H1 (cell line): ENCODE measurements around the gene RETREG1. TPM values are rescaled to one million over a fixed set of nuclear protein-coding genes. Genes with fewer than 3 reads are reported as not detected.
"Not testable (repeated sequence)": the region's sequence is repeated elsewhere in the genome, so short reads cannot be mapped to it uniquely, and the experiment has no call there.

Experiments
- CTCF ChIA-PET: fragments of 300-600 bp; sonication (Branson Sonifier 250); formaldehyde crosslinking; loops from one replicate; lab custom pipeline; 2021; ENCODE audit not compliant: partially characterized antibody; lab: Charles Lee
- POLR2A ChIA-PET: fragments of 300-600 bp; sonication (Branson Sonifier 250); formaldehyde crosslinking; loops from one replicate; lab custom pipeline; 2021; ENCODE audit warnings: inconsistent platforms; ENCODE audit not compliant: partially characterized antibody; lab: Charles Lee
- DNase-seq, 2 experiments: peaks; one replicate each; pipeline versions ENCODE4 v3.0.0 to v3.0.0-alpha.2; 2010 to 2022; ENCODE audit warnings: low spot score in 2 of 2, low read depth in 1 of 2, mixed read lengths in 1 of 2
- FAIRE-seq: peaks from 2 replicates; lab custom pipeline; 2011; peaks lifted over from hg19 to GRCh38; lab: Jason Lieb, UNC
- H2AFZ ChIP-seq: 2 replicates; pipeline ENCODE4 v1.8.1; 2012; ENCODE audit warnings: low read length, inconsistent platforms
- H2AK5ac ChIP-seq: 2 replicates; pipeline ENCODE4 v1.6.1; 2013; ENCODE audit warnings: low read depth, low read length
- H2BK120ac ChIP-seq: replicated peaks from 2 replicates; pipeline ENCODE3; 2013; ENCODE audit warnings: low read depth, low read length, inconsistent platforms
- H2BK12ac ChIP-seq: 2 replicates; pipeline ENCODE4 v1.6.1; 2013; ENCODE audit warnings: low read depth, low read length
- H2BK15ac ChIP-seq: 2 replicates; pipeline ENCODE4 v1.6.1; 2013; ENCODE audit warnings: low read length
- H2BK20ac ChIP-seq: 2 replicates; pipeline ENCODE4 v1.6.1; 2013; ENCODE audit warnings: low read length
- H2BK5ac ChIP-seq: 2 replicates; pipeline ENCODE4 v1.6.1; 2013; ENCODE audit warnings: low read depth, low read length
- H3K14ac ChIP-seq: 2 replicates; pipeline ENCODE4 v1.6.1; 2013; ENCODE audit warnings: inconsistent platforms; ENCODE audit not compliant: insufficient read length
- H3K18ac ChIP-seq: 2 replicates; pipeline ENCODE4 v1.6.1; 2013; ENCODE audit warnings: low read length; ENCODE audit errors: extremely low read depth
- H3K23ac ChIP-seq: 2 replicates; pipeline ENCODE4 v1.6.1; 2013; ENCODE audit warnings: inconsistent platforms; ENCODE audit not compliant: insufficient read length
- H3K23me2 ChIP-seq: 2 replicates; pipeline ENCODE4 v1.6.1; 2013; ENCODE audit warnings: low read depth, low read length
- H3K27ac ChIP-seq: 2 replicates; pipeline ENCODE4 v1.6.1; 2011; ENCODE audit warnings: low read depth, low read length, inconsistent platforms
- H3K27me3 ChIP-seq, 4 experiments: replicated peaks in 1 of 4; 1 replicate in 1 of 4; 2 replicates in 3 of 4; pipeline versions ENCODE4 v1.6.1 to v1.8.1; 2011 to 2013; ENCODE audit warnings: low read length in 3 of 4, mild to moderate bottlenecking in 3 of 4, inconsistent platforms in 2 of 4, mixed read lengths in 2 of 4, moderate library complexity in 1 of 4; ENCODE audit not compliant: control insufficient read depth in 3 of 4, insufficient read depth in 3 of 4; ENCODE audit errors: extremely low read depth in 1 of 4
- H3K36me3 ChIP-seq, 4 experiments: 2 replicates each; pipeline versions ENCODE4 v1.6.1 to v1.8.1; 2011 to 2013; ENCODE audit warnings: mild to moderate bottlenecking in 4 of 4, low read length in 3 of 4, moderate library complexity in 2 of 4, control low read depth in 1 of 4, inconsistent platforms in 1 of 4; ENCODE audit not compliant: insufficient read depth in 4 of 4, control insufficient read depth in 2 of 4
- H3K4ac ChIP-seq: replicated peaks from 2 replicates; pipeline ENCODE3; 2013; ENCODE audit warnings: low read length, low read depth, mixed read lengths, inconsistent platforms; ENCODE audit not compliant: insufficient read length
- H3K4me1 ChIP-seq, 4 experiments: replicated peaks in 1 of 4; 1 replicate in 1 of 4; 2 replicates in 3 of 4; pipeline versions ENCODE4 v1.6.1 to v1.8.1; 2011 to 2013; ENCODE audit warnings: low read length in 3 of 4, inconsistent platforms in 2 of 4, mixed read lengths in 1 of 4; ENCODE audit not compliant: insufficient read depth in 4 of 4, control insufficient read depth in 3 of 4
- H3K4me2 ChIP-seq, 2 experiments: 2 replicates each; pipeline versions ENCODE4 v1.6.1 to v1.8.1; 2011 to 2013; ENCODE audit warnings: low read depth in 2 of 2, low read length in 2 of 2, control low read depth in 1 of 2, inconsistent platforms in 1 of 2, mild to moderate bottlenecking in 1 of 2; ENCODE audit not compliant: insufficient read depth in 1 of 2
- H3K4me3 ChIP-seq, 4 experiments: fragments of 200-600, 300-600 bp in 1 of 4; sonication (generic), shearing (Covaris generic), sonication (Bioruptor Twin) in 1 of 4; 2 replicates each; pipeline versions ENCODE4 v1.5.1 to v1.8.1; 2011 to 2016; ENCODE audit warnings: low read length in 4 of 4, low read depth in 3 of 4, control low read depth in 2 of 4, inconsistent platforms in 2 of 4, mild to moderate bottlenecking in 2 of 4, mixed read lengths in 1 of 4, moderate library complexity in 1 of 4; ENCODE audit not compliant: insufficient read depth in 2 of 4; ENCODE audit errors: extremely low read depth in 1 of 4
- H3K56ac ChIP-seq: replicated peaks from 2 replicates; pipeline ENCODE3; 2013; ENCODE audit warnings: low read depth, mild to moderate bottlenecking, mixed read lengths, low read length, inconsistent platforms; ENCODE audit not compliant: insufficient read length
- H3K79me1 ChIP-seq: 2 replicates; pipeline ENCODE4 v1.6.1; 2013; ENCODE audit warnings: low read depth, low read length, control low read depth
- H3K79me2 ChIP-seq, 2 experiments: 2 replicates each; pipeline versions ENCODE4 v1.6.1 to v1.8.1; 2012 to 2013; ENCODE audit warnings: low read length in 2 of 2, mild to moderate bottlenecking in 2 of 2, inconsistent platforms in 1 of 2; ENCODE audit not compliant: insufficient read depth in 2 of 2, control insufficient read depth in 1 of 2
- H3K9ac ChIP-seq, 4 experiments: replicated peaks in 1 of 4; 1 replicate in 1 of 4; 2 replicates in 3 of 4; pipeline versions ENCODE4 v1.6.1 to v1.8.1; 2011 to 2013; ENCODE audit warnings: low read depth in 3 of 4, low read length in 3 of 4, control low read depth in 2 of 4, mild to moderate bottlenecking in 2 of 4, moderate library complexity in 2 of 4, inconsistent platforms in 1 of 4; ENCODE audit errors: extremely low read depth in 1 of 4
- H3K9me3 ChIP-seq, 2 experiments: 2 replicates each; pipeline versions ENCODE4 v1.6.1 to v1.8.1; 2012 to 2013; ENCODE audit warnings: mild to moderate bottlenecking in 2 of 2, moderate library complexity in 2 of 2, control low read depth in 1 of 2, inconsistent platforms in 1 of 2, low read depth in 1 of 2, low read length in 1 of 2, mixed read lengths in 1 of 2; ENCODE audit not compliant: insufficient read depth in 2 of 2
- H4K20me1 ChIP-seq, 2 experiments: replicated peaks in 1 of 2; 2 replicates each; pipeline versions ENCODE3 to v1.8.1; 2011 to 2013; ENCODE audit warnings: inconsistent platforms in 2 of 2, low read length in 2 of 2, mild to moderate bottlenecking in 1 of 2; ENCODE audit not compliant: insufficient read depth in 2 of 2, control insufficient read depth in 1 of 2
- H4K5ac ChIP-seq: 2 replicates; pipeline ENCODE4 v1.6.1; 2013; ENCODE audit warnings: low read length, low read depth, mixed read lengths, inconsistent platforms; ENCODE audit not compliant: insufficient read length
- H4K8ac ChIP-seq: 2 replicates; pipeline ENCODE4 v1.8.0; 2013; ENCODE audit warnings: mild to moderate bottlenecking, moderate library complexity, low read length, inconsistent platforms; ENCODE audit not compliant: insufficient read depth; ENCODE audit errors: extremely low read depth
- H4K91ac ChIP-seq: replicated peaks from 2 replicates; pipeline ENCODE3; 2013; ENCODE audit warnings: low read length, mixed read lengths, inconsistent platforms; ENCODE audit not compliant: insufficient read length
- WGBS, 2 experiments: shearing (Covaris generic) in 1 of 2; methylation state at CpG; one replicate each; pipeline versions ENCODE4 v1.1.6 to v1.1.7; 2013 to 2015; ENCODE audit warnings: low lambda C conversion rate in 2 of 2, mixed read lengths in 2 of 2, inconsistent platforms in 1 of 2, low coverage in 1 of 2, missing lambda C conversion rate in 1 of 2; ENCODE audit not compliant: insufficient replicate concordance in 2 of 2, insufficient coverage in 1 of 2, insufficient read length in 1 of 2; ENCODE audit errors: extremely low coverage in 1 of 2, missing lambda C conversion rate in 1 of 2; 5-methylcytosine and 5-hydroxymethylcytosine counted together
- polyA plus RNA-seq, 7 experiments: library from polyadenylated mRNA; depleted of rRNA in 3 of 7; stranded (reverse) in 5 of 7; unstranded in 2 of 7; fragments of >200 nt in 5 of 7; fragments of 200-250 nt in 2 of 7; gene quantifications; 1 replicate in 5 of 7; 2 replicates in 1 of 7; 4 replicates in 1 of 7; pipeline versions ENCODE4 v1.2.1 to v1.2.3, GENCODE V29; 2011 to 2013; ENCODE audit warnings: missing spikeins in 2 of 7, mixed read lengths in 2 of 7
- total RNA-seq: library from RNA; stranded (reverse); fragmentation: NEBNext Ultra II Directional; extraction: Animal tissue kit (Norgen Biotek cat#: 25700); gene quantifications from 2 replicates; pipeline ENCODE4 v1.2.1, GENCODE V29; 2021

The RETREG1 gene
- total and polyA plus RNA-seq, 2 of the 8 experiments (the other 6 are each of a cell fraction or from before 2014, with no cell fraction given): 0.62 to 1.9 TPM

DNA sequence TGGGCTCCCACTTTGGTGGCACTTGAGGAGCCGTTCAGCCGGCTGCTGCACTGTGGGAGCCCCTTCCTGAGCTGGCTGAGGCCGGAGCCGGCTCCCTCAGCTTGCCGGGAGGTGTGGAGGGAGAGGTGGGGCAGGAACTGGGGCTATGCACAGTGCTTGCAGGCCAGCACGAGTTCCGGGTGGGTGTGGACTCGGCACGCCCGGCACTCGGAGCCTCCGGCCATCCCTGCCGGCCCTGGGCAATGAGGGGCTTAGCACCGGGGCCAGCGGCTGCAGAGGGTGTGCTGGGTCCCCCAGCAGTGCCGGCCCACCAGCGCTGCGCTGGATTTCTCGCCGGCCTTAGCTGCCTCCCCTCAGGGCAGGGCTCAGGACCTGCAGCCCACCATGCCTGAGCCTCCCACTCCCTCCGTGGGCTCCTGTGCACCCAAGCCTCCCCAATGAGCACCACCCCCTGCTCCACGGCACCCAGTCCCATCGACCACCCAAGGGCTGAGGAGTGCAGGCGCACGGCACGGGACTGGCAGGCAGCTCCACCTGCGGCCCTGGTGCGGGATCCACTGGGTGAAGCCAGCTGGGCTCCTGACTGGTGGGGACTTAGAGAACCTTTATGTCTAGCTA is 180.6 kb downstream of the RETREG1 start:
- H4K91ac ChIP-seq, H3K79me1 ChIP-seq, H4K20me1 ChIP-seq, H2AK5ac ChIP-seq, H2BK20ac ChIP-seq, H3K27ac ChIP-seq, H3K4ac ChIP-seq, H3K23me2 ChIP-seq, H3K56ac ChIP-seq, H2BK12ac ChIP-seq, H3K14ac ChIP-seq, H2BK15ac ChIP-seq, H2AFZ ChIP-seq, H3K18ac ChIP-seq, H2BK120ac ChIP-seq, H3K4me2 ChIP-seq, H3K9me3 ChIP-seq, H2BK5ac ChIP-seq, H4K5ac ChIP-seq, DNase-seq, FAIRE-seq, H3K79me2 ChIP-seq, H3K9ac ChIP-seq, H4K8ac ChIP-seq, H3K4me1 ChIP-seq, H3K4me3 ChIP-seq, H3K36me3 ChIP-seq, POLR2A ChIA-PET, H3K27me3 ChIP-seq, H3K23ac ChIP-seq: not testable (repeated sequence)
- CTCF ChIA-PET: interaction anchor here (0.9 to 2.8 kb wide), 3 partner anchors 8 to 275 kb away, joined by 3 to 17 read pairs (median 7); no protein-coding TSS in a partner anchor
- 90% methylated on average over 18 of the region's 28 CpGs; no CpG with 5 or more reads in 1 of the 2 experiments for WGBS, 2 experiments
